ENCODE results near the gene ZNF644.

Gene ZNF644

GRCh38 chr1:91021686-91022517 is at the start of gene ZNF644:
ZNF644 (minus strand) TSS chr1:91022035; CDS start chr1:90982353, 39,682 bp downstream.
- peaks cover 45% of the 10 kb centered on the region for H3K79me2 ChIP-seq (ENCODE audit: low read length)

DNA sequence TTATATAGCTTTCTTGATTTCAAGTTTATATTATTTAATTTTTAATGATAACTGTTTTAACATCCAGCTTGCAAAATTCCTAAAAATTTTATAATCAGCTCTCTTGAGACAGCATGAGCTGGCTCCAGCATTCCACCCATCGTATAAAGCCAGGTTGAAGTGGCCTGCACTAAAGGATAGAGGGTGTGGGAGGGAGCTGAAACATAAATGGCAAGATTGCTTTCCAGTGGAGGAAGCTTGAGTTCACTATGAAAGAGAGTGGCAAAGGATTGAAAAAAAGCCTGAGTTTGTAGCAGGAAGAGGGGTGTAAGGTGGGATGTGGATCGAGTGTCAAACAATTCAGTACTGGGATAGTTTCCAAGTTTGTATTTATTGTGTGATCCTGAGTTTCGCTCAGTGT is 48.5 kb upstream of the ZNF644 start:
- no peak overlapping the region for H2AFZ ChIP-seq (ENCODE audit: low read length)
- H3K9ac ChIP-seq (ENCODE audit: low read length), result no peak overlapping the region
- no peak overlapping the region for H3K27ac ChIP-seq (ENCODE audit: low read length)
- no peak overlapping the region for H3K4me2 ChIP-seq (ENCODE audit: low read depth, low read length)
- TF ChIP-seq, protein P1, sequence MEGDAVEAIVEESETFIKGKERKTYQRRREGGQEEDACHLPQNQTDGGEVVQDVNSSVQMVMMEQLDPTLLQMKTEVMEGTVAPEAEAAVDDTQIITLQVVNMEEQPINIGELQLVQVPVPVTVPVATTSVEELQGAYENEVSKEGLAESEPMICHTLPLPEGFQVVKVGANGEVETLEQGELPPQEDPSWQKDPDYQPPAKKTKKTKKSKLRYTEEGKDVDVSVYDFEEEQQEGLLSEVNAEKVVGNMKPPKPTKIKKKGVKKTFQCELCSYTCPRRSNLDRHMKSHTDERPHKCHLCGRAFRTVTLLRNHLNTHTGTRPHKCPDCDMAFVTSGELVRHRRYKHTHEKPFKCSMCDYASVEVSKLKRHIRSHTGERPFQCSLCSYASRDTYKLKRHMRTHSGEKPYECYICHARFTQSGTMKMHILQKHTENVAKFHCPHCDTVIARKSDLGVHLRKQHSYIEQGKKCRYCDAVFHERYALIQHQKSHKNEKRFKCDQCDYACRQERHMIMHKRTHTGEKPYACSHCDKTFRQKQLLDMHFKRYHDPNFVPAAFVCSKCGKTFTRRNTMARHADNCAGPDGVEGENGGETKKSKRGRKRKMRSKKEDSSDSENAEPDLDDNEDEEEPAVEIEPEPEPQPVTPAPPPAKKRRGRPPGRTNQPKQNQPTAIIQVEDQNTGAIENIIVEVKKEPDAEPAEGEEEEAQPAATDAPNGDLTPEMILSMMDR (IDR thresholded peaks at IDR 0.05; ENCODE audit: low read length), result no peak
- TF ChIP-seq EZH2phosphoT487 (IDR thresholded peaks at IDR 0.05; ENCODE audit: low read length) (no peak), EZH2 (optimal IDR thresholded peaks at IDR 0.05; ENCODE audit: low read depth, low read length) (no peak)
- H3K36me3 ChIP-seq (replicated peaks; ENCODE audit: insufficient read depth, low read length), result no peaks in the 10 kb centered on the region
- no peaks in the 10 kb centered on the region for H4K20me1 ChIP-seq (ENCODE audit: insufficient read depth, low read length)
- no peaks in the 10 kb centered on the region for H3K27me3 ChIP-seq (replicated peaks; ENCODE audit: insufficient read depth, low read length)
- H3K4me3 ChIP-seq (ENCODE audit: low read length), result no peak overlapping the region
- H3K9me2 ChIP-seq (replicated peaks; ENCODE audit: insufficient read depth, low read length), result no peaks in the 10 kb centered on the region
- H3K9me3 ChIP-seq (replicated peaks; ENCODE audit: insufficient read depth, low read length), result no peaks in the 10 kb centered on the region
- no peaks in the 10 kb centered on the region for H3K79me2 ChIP-seq (ENCODE audit: low read length)
- H3K4me1 ChIP-seq (ENCODE audit: low read length), result no peaks in the 10 kb centered on the region
- DNase-seq, result no peak
- no peaks in the 10 kb centered on the region for H3F3A ChIP-seq (ENCODE audit: insufficient read depth, low read length)

More at GRCh38 chr1:91021686-91022517, at the start of gene ZNF644:
- peaks cover 22% of the 10 kb centered on the region; the same call in 1 of the 2 replicates for H3F3A ChIP-seq (ENCODE audit: insufficient read depth, low read length)
- no peaks in the 10 kb centered on the region for H3K36me3 ChIP-seq (replicated peaks; ENCODE audit: insufficient read depth, low read length)
- H3K4me1 ChIP-seq (ENCODE audit: low read length), result peaks cover 36% of the 10 kb centered on the region
- H3K4me3 ChIP-seq (ENCODE audit: low read length), result peak within 1 kb of the TSS; percentile 89
- DNase-seq, result peak; percentile 96
- TF ChIP-seq EZH2phosphoT487 (IDR thresholded peaks at IDR 0.05; ENCODE audit: low read length) (no peak), EZH2 (optimal IDR thresholded peaks at IDR 0.05; ENCODE audit: low read depth, low read length) (no peak)
- TF ChIP-seq, protein P1 (IDR thresholded peaks at IDR 0.05; ENCODE audit: low read length), result no peak
- H3K4me2 ChIP-seq (ENCODE audit: low read depth, low read length), result peak within 1 kb of the TSS; percentile 78
- peak within 1 kb of the TSS; percentile 99 for H3K27ac ChIP-seq (ENCODE audit: low read length)
- H4K20me1 ChIP-seq (ENCODE audit: insufficient read depth, low read length), result peaks cover 22% of the 10 kb centered on the region; the same call in 1 of the 2 replicates
- no peaks in the 10 kb centered on the region for H3K9me2 ChIP-seq (replicated peaks; ENCODE audit: insufficient read depth, low read length)
- peak within 1 kb of the TSS; percentile 82 for H2AFZ ChIP-seq (ENCODE audit: low read length)
- H3K27me3 ChIP-seq (replicated peaks; ENCODE audit: insufficient read depth, low read length), result no peaks in the 10 kb centered on the region
- no peaks in the 10 kb centered on the region for H3K9me3 ChIP-seq (replicated peaks; ENCODE audit: insufficient read depth, low read length)
- peak within 1 kb of the TSS; percentile 99 for H3K9ac ChIP-seq (ENCODE audit: low read length)

GRCh38 chr1:91066538-91066937 is 44.7 kb upstream of the ZNF644 start:
- Histone ChIP-seq H3K4me3 (ENCODE audit: low read length) (no peak overlapping the region), H3K4me2 (ENCODE audit: low read depth, low read length) (no peak overlapping the region), H4K20me1 (ENCODE audit: insufficient read depth, low read length) (no peaks in the 10 kb centered on the region), H3K9ac (ENCODE audit: low read length) (no peak overlapping the region), H2AFZ (ENCODE audit: low read length) (no peak overlapping the region), H3K9me3 (replicated peaks; ENCODE audit: insufficient read depth, low read length) (no peaks in the 10 kb centered on the region), H3K79me2 (ENCODE audit: low read length) (no peaks in the 10 kb centered on the region), H3K4me1 (ENCODE audit: low read length) (no peaks in the 10 kb centered on the region), H3K9me2 (replicated peaks; ENCODE audit: insufficient read depth, low read length) (no peaks in the 10 kb centered on the region), H3K27ac (ENCODE audit: low read length) (no peak overlapping the region), H3F3A (ENCODE audit: insufficient read depth, low read length) (no peaks in the 10 kb centered on the region), H3K27me3 (replicated peaks; ENCODE audit: insufficient read depth, low read length) (no peaks in the 10 kb centered on the region), H3K36me3 (replicated peaks; ENCODE audit: insufficient read depth, low read length) (no peaks in the 10 kb centered on the region)
- TF ChIP-seq EZH2phosphoT487 (IDR thresholded peaks at IDR 0.05; ENCODE audit: low read length), result no peak
- no peak for TF ChIP-seq EZH2 (optimal IDR thresholded peaks at IDR 0.05; ENCODE audit: low read depth, low read length)
- TF ChIP-seq, protein P1 (IDR thresholded peaks at IDR 0.05; ENCODE audit: low read length), result no peak
- no peak for DNase-seq
